H9 (cell line): Measurements from ENCODE around the gene RAB3A. TPM values are rescaled to one million over a fixed set of nuclear protein-coding genes. Genes with fewer than 3 reads are reported as not detected.

Experiments
- DNase-seq: peaks from one replicate; pipeline ENCODE4 v3.0.0-alpha.2; 2017
- H2AFZ ChIP-seq: one replicate; pipeline ENCODE4 v1.6.1; 2013; ENCODE audit warnings: mild to moderate bottlenecking, low read length, control low read depth, moderate library complexity
- H2AK5ac ChIP-seq: 2 replicates; pipeline ENCODE4 v1.6.1; 2013; ENCODE audit warnings: low read length, control low read depth, mixed read lengths; ENCODE audit not compliant: insufficient read length
- H2BK120ac ChIP-seq: one replicate; pipeline ENCODE4 v1.6.1; 2013; ENCODE audit warnings: low read depth, mild to moderate bottlenecking, low read length, control low read depth, inconsistent platforms; ENCODE audit not compliant: poor library complexity, severe bottlenecking
- H2BK12ac ChIP-seq: 2 replicates; pipeline ENCODE4 v1.6.1; 2013; ENCODE audit warnings: low read length, control low read depth, mixed read lengths, low read depth; ENCODE audit not compliant: insufficient read length
- H2BK15ac ChIP-seq: 2 replicates; pipeline ENCODE4 v1.6.1; 2013; ENCODE audit warnings: low read depth, low read length, control low read depth
- H2BK20ac ChIP-seq: one replicate; pipeline ENCODE4 v1.6.1; 2013; ENCODE audit warnings: low read depth, mild to moderate bottlenecking, low read length, control low read depth, inconsistent platforms; ENCODE audit not compliant: poor library complexity, severe bottlenecking
- H2BK5ac ChIP-seq: 2 replicates; pipeline ENCODE4 v1.6.1; 2013; ENCODE audit warnings: low read length, control low read depth, mixed read lengths; ENCODE audit not compliant: insufficient read length
- H3K14ac ChIP-seq: 2 replicates; pipeline ENCODE4 v1.6.1; 2013; ENCODE audit warnings: low read length, control low read depth; ENCODE audit not compliant: insufficient read depth
- H3K18ac ChIP-seq: 2 replicates; pipeline ENCODE4 v1.6.1; 2013; ENCODE audit warnings: low read depth, mild to moderate bottlenecking, mixed read lengths, low read length, control low read depth; ENCODE audit not compliant: insufficient read length
- H3K23ac ChIP-seq: 2 replicates; pipeline ENCODE4 v1.6.1; 2013; ENCODE audit warnings: low read length, control low read depth, mixed read lengths, low read depth; ENCODE audit not compliant: insufficient read length
- H3K23me2 ChIP-seq: 2 replicates; pipeline ENCODE4 v1.6.1; 2013; ENCODE audit warnings: low read depth, mild to moderate bottlenecking, mixed read lengths, low read length, control low read depth; ENCODE audit not compliant: insufficient read length, poor library complexity, severe bottlenecking
- H3K27ac ChIP-seq: 2 replicates; pipeline ENCODE4 v1.5.1; 2013; ENCODE audit warnings: low read length, control low read depth, mixed read lengths, low read depth; ENCODE audit not compliant: insufficient read length
- H3K27me3 ChIP-seq: 2 replicates; pipeline ENCODE4 v1.6.1; 2013; ENCODE audit warnings: low read length, control low read depth, inconsistent platforms; ENCODE audit not compliant: insufficient read depth
- H3K4ac ChIP-seq: 2 replicates; pipeline ENCODE4 v1.6.1; 2013; ENCODE audit warnings: low read depth, mild to moderate bottlenecking, control low read depth, inconsistent platforms, low read length, moderate library complexity
- H3K4me1 ChIP-seq: 2 replicates; pipeline ENCODE4 v1.6.1; 2013; ENCODE audit warnings: low read length, control low read depth, inconsistent platforms; ENCODE audit not compliant: insufficient read depth
- H3K4me2 ChIP-seq: 2 replicates; pipeline ENCODE4 v1.6.1; 2013; ENCODE audit warnings: low read length, control low read depth, mixed read lengths; ENCODE audit not compliant: insufficient read length, insufficient read depth
- H3K56ac ChIP-seq: 2 replicates; pipeline ENCODE4 v1.6.1; 2013; ENCODE audit warnings: low read depth, mild to moderate bottlenecking, mixed read lengths, low read length, control low read depth; ENCODE audit not compliant: insufficient read length
- H3K79me1 ChIP-seq: 2 replicates; pipeline ENCODE4 v1.6.1; 2013; ENCODE audit warnings: low read depth, mild to moderate bottlenecking, moderate library complexity, low read length, control low read depth, inconsistent platforms; ENCODE audit not compliant: insufficient read depth, poor library complexity, severe bottlenecking
- H3K79me2 ChIP-seq: 2 replicates; pipeline ENCODE4 v1.6.1; 2013; ENCODE audit warnings: low read length, control low read depth, inconsistent platforms; ENCODE audit not compliant: insufficient read depth
- H3K9ac ChIP-seq: 2 replicates; pipeline ENCODE4 v1.6.1; 2013; ENCODE audit warnings: low read length, control low read depth, mixed read lengths; ENCODE audit not compliant: insufficient read length; ENCODE audit errors: extremely low read depth
- H3K9me3 ChIP-seq: one replicate; pipeline ENCODE4 v1.6.1; 2013; ENCODE audit warnings: low read depth, low read length, inconsistent platforms; ENCODE audit not compliant: control insufficient read depth
- H3T11ph ChIP-seq: one replicate; pipeline ENCODE4 v1.6.1; 2013; ENCODE audit warnings: mild to moderate bottlenecking, low read length, control low read depth, inconsistent platforms
- H4K20me1 ChIP-seq: one replicate; pipeline ENCODE4 v1.6.1; 2013; ENCODE audit not compliant: control insufficient read depth, insufficient read length, insufficient read depth
- H4K5ac ChIP-seq: 2 replicates; pipeline ENCODE4 v1.6.1; 2013; ENCODE audit warnings: low read depth, mild to moderate bottlenecking, mixed read lengths, low read length, control low read depth; ENCODE audit not compliant: insufficient read length
- H4K8ac ChIP-seq: replicated peaks from 2 replicates; pipeline ENCODE4 v1.6.1; 2013; ENCODE audit warnings: low read length, control low read depth, mixed read lengths, low read depth; ENCODE audit not compliant: insufficient read length
- H4K91ac ChIP-seq: 2 replicates; pipeline ENCODE4 v1.6.1; 2013; ENCODE audit warnings: low read depth, mild to moderate bottlenecking, moderate library complexity, mixed read lengths, low read length, control low read depth; ENCODE audit not compliant: insufficient read length
- H3K27ac Mint-ChIP-seq, 3 experiments: 2 replicates in 2 of 3; 3 replicates in 1 of 3; pipeline ENCODE4 v1.8.0; 2020 to 2021; ENCODE audit warnings: mixed read lengths in 3 of 3, mild to moderate bottlenecking in 1 of 3, moderate library complexity in 1 of 3
- H3K27me3 Mint-ChIP-seq: 2 replicates; pipeline ENCODE4 v1.8.0; 2021; ENCODE audit warnings: low read depth, mild to moderate bottlenecking, moderate library complexity, mixed read lengths
- H3K36me3 Mint-ChIP-seq, 3 experiments: 2 replicates in 2 of 3; 3 replicates in 1 of 3; pipeline ENCODE4 v1.8.0; 2020 to 2021; ENCODE audit warnings: low read depth in 3 of 3, mixed read lengths in 3 of 3; ENCODE audit not compliant: insufficient read depth in 1 of 3
- H3K4me1 Mint-ChIP-seq, 2 experiments: 2 replicates each; pipeline ENCODE4 v1.8.0; 2020; ENCODE audit warnings: mixed read lengths in 2 of 2
- H3K4me3 Mint-ChIP-seq, 2 experiments: 2 replicates in 1 of 2; 3 replicates in 1 of 2; pipeline ENCODE4 v1.8.0; 2020 to 2021; ENCODE audit warnings: mild to moderate bottlenecking in 2 of 2, mixed read lengths in 2 of 2, moderate library complexity in 1 of 2
- H3K9me3 Mint-ChIP-seq, 2 experiments: 2 replicates in 1 of 2; 3 replicates in 1 of 2; pipeline ENCODE4 v1.8.0; 2020; ENCODE audit warnings: mild to moderate bottlenecking in 2 of 2, mixed read lengths in 2 of 2, moderate library complexity in 1 of 2
- WGBS: extraction: QIAGEN DNeasy Blood & Tissue Kit; methylation state at CpG from one replicate; pipeline ENCODE4 v1.1.7; 2013; ENCODE audit warnings: missing lambda C conversion rate, low lambda C conversion rate, mixed read lengths; ENCODE audit not compliant: insufficient read length; ENCODE audit errors: extremely low coverage; 5-methylcytosine and 5-hydroxymethylcytosine counted together
- total RNA-seq: library from RNA; stranded (reverse); gene quantifications from 2 replicates; pipeline ENCODE4 v1.2.1, GENCODE V29; 2021
- TF ChIP-seq, protein P1 (sequence below): fragments of 200-600 bp; sonication (generic); conservative IDR thresholded peaks from 3 replicates; pipeline ENCODE4 v1.8.0; 2021; ENCODE audit warnings: antibody characterized with exemption, mild to moderate bottlenecking

Gene RAB3A
- total RNA-seq, 1 experiment from 2014 or later: 6.8 TPM

DNA sequence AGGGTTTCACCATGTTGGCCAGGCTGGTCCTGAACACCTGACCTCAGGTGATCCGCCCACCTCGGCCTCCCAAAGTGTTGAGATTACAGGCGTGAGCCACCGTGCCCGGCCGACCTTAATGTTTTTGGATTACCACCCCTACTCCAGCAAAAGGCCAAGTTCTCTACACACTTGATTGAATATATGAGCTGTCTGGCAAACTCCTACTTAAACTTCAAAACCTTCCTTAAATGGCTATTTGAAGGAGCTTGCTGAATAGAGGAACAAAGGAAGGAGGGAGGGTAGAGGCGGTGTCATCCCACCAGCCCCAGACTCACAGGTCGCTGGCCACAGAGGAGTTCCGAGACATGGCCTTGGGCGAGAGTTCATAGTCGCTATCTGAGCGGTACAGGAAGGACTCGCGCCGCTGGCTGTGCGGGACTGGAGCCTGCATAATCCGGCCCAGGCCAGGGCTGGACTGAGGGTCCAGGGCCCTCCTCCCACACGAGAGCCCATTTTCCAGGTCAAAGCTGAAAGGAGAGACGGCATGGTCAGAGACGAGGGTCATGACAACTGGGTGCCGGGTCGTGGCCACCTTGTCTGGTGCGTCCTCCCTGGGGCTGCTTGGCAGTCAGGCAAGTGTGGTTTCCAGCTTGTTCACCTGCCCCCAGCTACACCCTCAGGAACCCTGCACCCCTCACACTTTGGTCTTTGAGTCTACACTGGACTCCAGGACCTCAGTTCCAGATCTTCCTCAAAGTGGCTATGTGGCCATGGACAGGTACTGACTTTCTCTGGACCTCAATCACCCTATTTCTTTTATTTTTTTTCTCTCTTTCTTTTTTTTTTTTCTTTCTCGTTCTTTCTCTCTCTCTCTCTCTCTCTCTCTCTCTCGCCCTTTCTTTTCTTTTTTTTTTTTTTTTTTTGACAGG, 18.2 kb upstream of the RAB3A start:
- no peaks in the 10 kb centered on the region; the same call in 1 of the 2 replicates for H3K4me1 ChIP-seq
- H3K9ac ChIP-seq: no peak overlapping the region
- H3K4me3 Mint-ChIP-seq: no peak overlapping the region; a peak in 1 of 5 replicates
- no peak overlapping the region for H3K4ac ChIP-seq
- H3K4me2 ChIP-seq: no peak overlapping the region
- peaks cover 26% of the 10 kb centered on the region for H3K27me3 Mint-ChIP-seq
- no peak overlapping the region for H3K27ac ChIP-seq
- H3K56ac ChIP-seq: no peak overlapping the region
- no peak overlapping the region for H4K5ac ChIP-seq
- H2BK15ac ChIP-seq: no peak overlapping the region
- peaks cover 2% of the 10 kb centered on the region; the same call in 1 of the 2 replicates for H3K27me3 ChIP-seq
- H2BK12ac ChIP-seq: no peak overlapping the region
- H3K23ac ChIP-seq: no peak overlapping the region
- no peak overlapping the region for H3K18ac ChIP-seq
- TF ChIP-seq, protein P1, sequence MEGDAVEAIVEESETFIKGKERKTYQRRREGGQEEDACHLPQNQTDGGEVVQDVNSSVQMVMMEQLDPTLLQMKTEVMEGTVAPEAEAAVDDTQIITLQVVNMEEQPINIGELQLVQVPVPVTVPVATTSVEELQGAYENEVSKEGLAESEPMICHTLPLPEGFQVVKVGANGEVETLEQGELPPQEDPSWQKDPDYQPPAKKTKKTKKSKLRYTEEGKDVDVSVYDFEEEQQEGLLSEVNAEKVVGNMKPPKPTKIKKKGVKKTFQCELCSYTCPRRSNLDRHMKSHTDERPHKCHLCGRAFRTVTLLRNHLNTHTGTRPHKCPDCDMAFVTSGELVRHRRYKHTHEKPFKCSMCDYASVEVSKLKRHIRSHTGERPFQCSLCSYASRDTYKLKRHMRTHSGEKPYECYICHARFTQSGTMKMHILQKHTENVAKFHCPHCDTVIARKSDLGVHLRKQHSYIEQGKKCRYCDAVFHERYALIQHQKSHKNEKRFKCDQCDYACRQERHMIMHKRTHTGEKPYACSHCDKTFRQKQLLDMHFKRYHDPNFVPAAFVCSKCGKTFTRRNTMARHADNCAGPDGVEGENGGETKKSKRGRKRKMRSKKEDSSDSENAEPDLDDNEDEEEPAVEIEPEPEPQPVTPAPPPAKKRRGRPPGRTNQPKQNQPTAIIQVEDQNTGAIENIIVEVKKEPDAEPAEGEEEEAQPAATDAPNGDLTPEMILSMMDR: no peak
- no peak overlapping the region for H4K91ac ChIP-seq
- H2AFZ ChIP-seq: no peak overlapping the region
- H3T11ph ChIP-seq: no peak overlapping the region
- H3K36me3 Mint-ChIP-seq: no peaks in the 10 kb centered on the region; a peak in 1 of 7 replicates
- H3K9me3 Mint-ChIP-seq: peaks cover 0 to 2% of the 10 kb centered on the region in 2 experiments; a peak in 1 of 5 replicates
- H3K79me2 ChIP-seq: no peaks in the 10 kb centered on the region
- H2BK120ac ChIP-seq: no peak overlapping the region
- no peak overlapping the region for H3K14ac ChIP-seq
- H4K8ac ChIP-seq: no peak overlapping the region
- H2BK20ac ChIP-seq: no peak overlapping the region
- H4K20me1 ChIP-seq: no peaks in the 10 kb centered on the region
- H3K23me2 ChIP-seq: peaks cover 4% of the 10 kb centered on the region
- DNase-seq: no peak
- H3K79me1 ChIP-seq: no peaks in the 10 kb centered on the region
- WGBS: no CpG with 5 or more reads among the region's 25 CpGs
- H2AK5ac ChIP-seq: no peak overlapping the region
- H3K27ac Mint-ChIP-seq: no peak overlapping the region
- peaks cover 28 to 37% of the 10 kb centered on the region in 2 experiments for H3K4me1 Mint-ChIP-seq
- H3K9me3 ChIP-seq: no peaks in the 10 kb centered on the region
- no peak overlapping the region for H2BK5ac ChIP-seq
